Liver (tissue), 3 donors: ENCODE results near the gene TMEM123.
A peak's percentile ranks its signal among the peaks of the same experiment; 100 is the strongest.

Experiments
- CTCF ChIP-seq: fragments of 150-350 bp; IDR thresholded peaks from 2 replicates; pipeline ENCODE4 v1.5.1; 2017; ENCODE audit warnings: improper control_type of control experiment, low read depth, low read length; ENCODE audit not compliant: missing input control
- GABPA ChIP-seq, 2 donors: IDR thresholded peaks in 1 of 2; conservative IDR thresholded peaks in 1 of 2; 2 replicates each; pipeline ENCODE4 v1.6.1; 2016; ENCODE audit warnings: antibody characterized with exemption in 2 of 2, mild to moderate bottlenecking in 1 of 2, moderate library complexity in 1 of 2
- HNF4A ChIP-seq, 2 donors: conservative IDR thresholded peaks; 2 replicates each; pipeline ENCODE4 v1.6.1; 2016; ENCODE audit warnings: antibody characterized with exemption in 2 of 2, mild to moderate bottlenecking in 2 of 2
- JUND ChIP-seq, 2 donors: IDR thresholded peaks; 2 replicates each; pipeline ENCODE4 v1.6.1; 2016; ENCODE audit warnings: antibody characterized with exemption in 2 of 2
- NR2F2 ChIP-seq: IDR thresholded peaks from 2 replicates; pipeline ENCODE4 v1.6.1; 2016; ENCODE audit warnings: antibody characterized with exemption
- RAD21 ChIP-seq, 2 donors: IDR thresholded peaks; 2 replicates each; pipeline ENCODE4 v1.6.1; 2016; ENCODE audit warnings: antibody characterized with exemption in 2 of 2, mild to moderate bottlenecking in 2 of 2
- TAF1 ChIP-seq: conservative IDR thresholded peaks from 2 replicates; pipeline ENCODE4 v1.6.1; 2016; ENCODE audit warnings: antibody characterized with exemption, mild to moderate bottlenecking
- YY1 ChIP-seq: IDR thresholded peaks from 2 replicates; pipeline ENCODE4 v1.6.1; 2016; ENCODE audit warnings: antibody characterized with exemption, mild to moderate bottlenecking
- donor health status: healthy.
- donor health status: healthy.

GRCh38 chr11:102458548-102458947 is 6.0 kb upstream of the TMEM123 start:
- no peak for TF ChIP-seq CTCF
- peak in 1 of 2 donors; percentile 18 for TF ChIP-seq GABPA (IDR thresholded peaks at IDR 0.05 in 1 of 2, conservative IDR thresholded peaks at IDR 0.05 in 1 of 2)
- peak in 1 of 2 donors; percentile 8 for TF ChIP-seq RAD21 (IDR thresholded peaks at IDR 0.05)
- TF ChIP-seq YY1: peak; percentile 40
- TF ChIP-seq TAF1: no peak
- peak in 1 of 2 donors; percentile 48 for TF ChIP-seq JUND (IDR thresholded peaks at IDR 0.05)
- no peak for TF ChIP-seq NR2F2
- TF ChIP-seq HNF4A (conservative IDR thresholded peaks at IDR 0.05): peak; percentile 60 to 65
